ENCODE measurements around the gene DUXA. TPM values are rescaled to one million over a fixed set of nuclear protein-coding genes. Genes with fewer than 3 reads are reported as not detected.
A peak's percentile ranks its signal among the peaks of the same experiment; 100 is the strongest.
"Not testable (repeated sequence)": the region's sequence is repeated elsewhere in the genome, so short reads cannot be mapped to it uniquely, and the experiment has no call there.

DUXA gene
- total and polyA plus RNA-seq, 9 of the 15 experiments (the other 6 are each of a cell fraction or from before 2014, with no cell fraction given), result not detected

DNA sequence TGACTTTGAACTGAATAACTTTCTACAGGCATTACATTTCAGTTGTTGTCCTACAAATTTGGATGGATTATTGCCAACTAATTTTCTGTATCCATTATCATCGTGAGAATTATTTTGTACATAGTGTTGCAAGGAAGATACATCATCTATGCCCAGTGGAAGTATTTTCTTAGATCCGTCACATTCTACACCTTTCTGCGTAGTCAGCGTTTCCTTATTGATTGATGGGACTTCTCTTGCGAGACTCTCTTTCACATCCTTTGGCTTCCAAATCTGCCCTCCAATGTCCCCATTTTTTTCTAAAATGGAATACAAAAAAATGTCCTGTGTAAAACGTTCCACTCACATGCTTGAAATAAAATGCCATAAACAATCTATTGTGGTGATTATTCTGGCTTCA is 31.5 kb downstream of the DUXA start:
- H3K9ac ChIP-seq (ENCODE audit: insufficient read depth in 1 of 2, low read depth in 2 of 2, low read length in 2 of 2), result no peak overlapping the region
- ATAC-seq, result no peak
- intact Hi-C loops (cut with micrococcal nuclease) (no loop called here), in situ Hi-C loops (cut with MboI) (no loop called here)
- H3K9me3 ChIP-seq (replicated peaks; ENCODE audit: control insufficient read depth, insufficient read depth, low read depth, low read length), result peaks cover 3% of the 10 kb centered on the region; the same call in 1 of the 2 replicates
- no peaks in the 10 kb centered on the region for H3K36me3 ChIP-seq (ENCODE audit: control insufficient read depth, insufficient read depth, low read length)
- FAIRE-seq, result no peak
- BruUV-seq (replicated peaks), result no TSS peak
- CTCF ChIA-PET (ENCODE audit: low intra/inter-chr PET ratio), result no interaction called here
- H2AFZ ChIP-seq (ENCODE audit: low read depth, low read length), result no peak overlapping the region
- no peak overlapping the region for H3K4me2 ChIP-seq (ENCODE audit: insufficient read depth, low read length)
- no peaks in the 10 kb centered on the region for H3K9me1 ChIP-seq (ENCODE audit: control insufficient read depth, insufficient read depth, low read length)
- no peaks in the 10 kb centered on the region for H3K27me3 ChIP-seq (ENCODE audit: control insufficient read depth in 2 of 2, insufficient read depth in 2 of 2, low read length in 2 of 2)
- H3K27ac ChIP-seq (ENCODE audit: extremely low read depth, low read depth, low read length), result no peak overlapping the region
- 1% methylated on average over 6 of the region's 6 CpGs for WGBS (ENCODE audit: insufficient coverage, low coverage, missing lambda C conversion rate)
- no peak for TF ChIP-seq ZNF707 (CRISPR knock-in tag; conservative IDR thresholded peaks at IDR 0.05)
- TF ChIP-seq C11orf30 (IDR thresholded peaks at IDR 0.05; ENCODE audit: low read depth), result peak; percentile 24; the same call in 1 of the 2 replicates
- peak; percentile 45 for TF ChIP-seq MAFF (IDR thresholded peaks at IDR 0.05; ENCODE audit: low read length)
- TF ChIP-seq ZNF316 (IDR thresholded peaks at IDR 0.05), result peak; percentile 50; the same call in 1 of the 2 replicates
- TF ChIP-seq MAFK (IDR thresholded peaks at IDR 0.05; ENCODE audit: low read length), result peak; percentile 64
- no peaks in the 10 kb centered on the region for H4K20me1 ChIP-seq (replicated peaks; ENCODE audit: control insufficient read depth, insufficient read depth, low read length)
- no peaks in the 10 kb centered on the region for H3K79me2 ChIP-seq (ENCODE audit: control insufficient read depth, insufficient read depth, low read length)
- H3K4me1 ChIP-seq (replicated peaks in 1 of 2; ENCODE audit: control insufficient read depth in 2 of 2, insufficient read depth in 2 of 2, low read length in 2 of 2), result no peaks in the 10 kb centered on the region
- POLR2A ChIA-PET, result no interaction called here
- H3K4me3 ChIP-seq, result no peak overlapping the region
- DNase-seq (ENCODE audit: extremely low read depth in 1 of 4, low spot score in 3 of 4), result no peak

DNA sequence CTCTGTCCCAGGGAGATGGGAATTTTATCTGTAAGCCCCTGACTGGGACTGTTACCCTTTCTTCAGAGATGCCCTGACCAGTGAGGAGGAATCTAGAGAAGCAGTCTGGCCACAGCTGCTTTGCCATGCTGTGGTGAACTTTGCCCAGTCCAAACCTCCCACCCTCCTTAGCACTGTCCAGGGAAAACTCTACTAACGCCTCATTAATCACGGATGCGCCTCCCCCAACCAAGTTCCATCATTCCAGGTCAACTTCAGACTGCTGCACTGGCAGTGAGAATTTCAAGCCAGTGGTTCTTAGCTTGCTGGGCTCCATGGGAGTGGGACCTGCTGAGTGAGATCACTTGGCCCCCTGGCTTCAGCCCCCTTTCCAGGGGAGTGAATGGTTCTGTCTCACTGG is 39.9 kb downstream of the DUXA start:
- H3K9me3 ChIP-seq (replicated peaks; ENCODE audit: control insufficient read depth, insufficient read depth, low read depth, low read length); H4K20me1 ChIP-seq (replicated peaks; ENCODE audit: control insufficient read depth, insufficient read depth, low read length); H3K27ac ChIP-seq (ENCODE audit: extremely low read depth, low read depth, low read length); H3K36me3 ChIP-seq (ENCODE audit: control insufficient read depth, insufficient read depth, low read length); DNase-seq (ENCODE audit: extremely low read depth in 1 of 4, low spot score in 3 of 4); H3K79me2 ChIP-seq (ENCODE audit: control insufficient read depth, insufficient read depth, low read length); ATAC-seq; CTCF ChIA-PET (ENCODE audit: low intra/inter-chr PET ratio); H3K9me1 ChIP-seq (ENCODE audit: control insufficient read depth, insufficient read depth, low read length); BruUV-seq (replicated peaks); H3K4me1 ChIP-seq (replicated peaks in 1 of 2; ENCODE audit: control insufficient read depth in 2 of 2, insufficient read depth in 2 of 2, low read length in 2 of 2); H3K4me3 ChIP-seq; H3K9ac ChIP-seq (ENCODE audit: insufficient read depth in 1 of 2, low read depth in 2 of 2, low read length in 2 of 2); H2AFZ ChIP-seq (ENCODE audit: low read depth, low read length); FAIRE-seq; in situ Hi-C loops (cut with MboI); H3K27me3 ChIP-seq (ENCODE audit: control insufficient read depth in 2 of 2, insufficient read depth in 2 of 2, low read length in 2 of 2); POLR2A ChIA-PET; intact Hi-C loops (cut with micrococcal nuclease); H3K4me2 ChIP-seq (ENCODE audit: insufficient read depth, low read length): not testable (repeated sequence)
- 0% methylated on average over 3 of the region's 3 CpGs for WGBS (ENCODE audit: insufficient coverage, low coverage, missing lambda C conversion rate)

Measured in K562 (cell line).